HCT116 (cell line): ENCODE data around the gene MATN3. TPM values are rescaled to one million over a fixed set of nuclear protein-coding genes. Genes with fewer than 3 reads are reported as not detected.

Experiments
- ATAC-seq: fragments of 200-7000 bp; cut with Tn5 transposase; 2 replicates; pipeline ENCODE4 v1.9.1; 2020; ENCODE audit warnings: mild to moderate bottlenecking, moderate library complexity
- BruUV-seq: library from RNA; stranded (reverse); fragments of 400-500 nt; replicated peaks from 2 replicates; lab custom pipeline; 2021; lab: Mats Ljungman, UMichigan
- CTCF ChIA-PET: fragments of 300-600 bp; sonication (Branson Sonifier 250); formaldehyde crosslinking; loops from one replicate; lab custom pipeline; 2021; ENCODE audit warnings: antibody characterized with exemption; lab: Charles Lee
- POLR2A ChIA-PET: fragments of 300-600, 350-600 bp; sonication (Branson Sonifier 250); formaldehyde crosslinking; loops from one replicate; lab custom pipeline; 2021; ENCODE audit warnings: antibody characterized with exemption; lab: Charles Lee
- RAD21 ChIA-PET, 2 experiments: fragments of 300-600 bp; sonication (Branson Sonifier 250); formaldehyde crosslinking; loops; one replicate each; lab custom pipeline; 2023; ENCODE audit warnings: low total read pairs in 2 of 2; ENCODE audit not compliant: uncharacterized antibody in 2 of 2, unreplicated experiment in 2 of 2, low non-redundant PET in 1 of 2; lab: Charles Lee
- DNase-seq: peaks from one replicate; pipeline ENCODE4 v3.0.0-alpha.2; 2010; ENCODE audit warnings: low read depth, low spot score
- H2AFZ ChIP-seq: fragments of 200-600 bp; shearing (Covaris generic), sonication (generic); 2 replicates; pipeline ENCODE4 v1.6.1; 2017; ENCODE audit warnings: low read depth, mixed run types, mixed read lengths, antibody characterized with exemption, low read length; ENCODE audit not compliant: poor library complexity, severe bottlenecking
- H3K27ac ChIP-seq: 2 replicates; pipeline ENCODE4 v1.5.1; 2012; ENCODE audit warnings: low read depth, low read length
- H3K27me3 ChIP-seq: fragments of 200-600 bp; sonication (generic); 2 replicates; pipeline ENCODE4 v1.6.1; 2016; ENCODE audit warnings: mixed run types, low read length, mixed read lengths; ENCODE audit not compliant: insufficient read depth
- H3K36me3 ChIP-seq, 2 experiments: fragments of 200-500 bp in 1 of 2; fragments of 200-600 bp in 1 of 2; sonication (Bioruptor generic) in 1 of 2; sonication (generic) in 1 of 2; 2 replicates each; pipeline versions ENCODE4 v1.5.1 to v1.6.1; 2014 to 2016; ENCODE audit warnings: low read length in 2 of 2, inconsistent platforms in 1 of 2, mixed read lengths in 1 of 2, mixed run types in 1 of 2; ENCODE audit not compliant: insufficient read depth in 2 of 2, control insufficient read depth in 1 of 2
- H3K4me1 ChIP-seq, 2 experiments: fragments of 200-600 bp in 1 of 2; sonication (generic) in 1 of 2; 2 replicates each; pipeline versions ENCODE4 v1.5.1 to v1.6.1; 2012 to 2017; ENCODE audit warnings: low read length in 2 of 2, inconsistent platforms in 1 of 2, mild to moderate bottlenecking in 1 of 2, mixed read lengths in 1 of 2, mixed run types in 1 of 2, moderate library complexity in 1 of 2; ENCODE audit not compliant: insufficient read depth in 2 of 2, control insufficient read depth in 1 of 2
- H3K4me2 ChIP-seq: fragments of 200-600 bp; sonication (generic); 2 replicates; pipeline ENCODE4 v1.6.1; 2017; ENCODE audit warnings: mixed run types, low read length, mixed read lengths
- H3K4me3 ChIP-seq, 2 experiments: fragments of 200-600 bp in 1 of 2; sonication (generic) in 1 of 2; replicated peaks in 1 of 2; 2 replicates each; pipeline ENCODE4 v1.5.1; 2011 to 2016; ENCODE audit warnings: low read length in 2 of 2, control low read depth in 1 of 2, low read depth in 1 of 2, mild to moderate bottlenecking in 1 of 2, mixed read lengths in 1 of 2, mixed run types in 1 of 2
- H3K79me2 ChIP-seq: fragments of 200-600 bp; sonication (generic); 2 replicates; pipeline ENCODE4 v1.6.1; 2017; ENCODE audit warnings: mild to moderate bottlenecking, mixed run types, low read length, moderate library complexity, mixed read lengths; ENCODE audit not compliant: insufficient read depth
- H3K9ac ChIP-seq: fragments of 200-600 bp; sonication (generic); 2 replicates; pipeline ENCODE4 v1.6.1; 2016; ENCODE audit warnings: low read length, mixed read lengths
- H3K9me2 ChIP-seq: fragments of 200-600 bp; sonication (generic), shearing (Covaris generic); 2 replicates; pipeline ENCODE4 v1.6.1; 2017; ENCODE audit warnings: mixed run types, mild to moderate bottlenecking, moderate library complexity; ENCODE audit not compliant: insufficient read depth
- H3K9me3 ChIP-seq, 2 experiments: fragments of 200-500 bp in 1 of 2; fragments of 200-600 bp in 1 of 2; sonication (Bioruptor generic) in 1 of 2; sonication (generic) in 1 of 2; 2 replicates each; pipeline ENCODE4 v1.6.1; 2014 to 2017; ENCODE audit warnings: low read length in 2 of 2, mixed read lengths in 2 of 2, inconsistent platforms in 1 of 2, low read depth in 1 of 2, mild to moderate bottlenecking in 1 of 2, mixed run types in 1 of 2, moderate library complexity in 1 of 2; ENCODE audit not compliant: control insufficient read depth in 1 of 2, insufficient read depth in 1 of 2
- H4K20me1 ChIP-seq: fragments of 200-600 bp; sonication (generic), shearing (Covaris generic); 2 replicates; pipeline ENCODE4 v1.6.1; 2017; ENCODE audit warnings: mixed run types, mild to moderate bottlenecking, moderate library complexity; ENCODE audit not compliant: insufficient read depth
- CEBPB ChIP-seq: IDR thresholded peaks from 2 replicates; pipeline ENCODE4 v1.6.1; 2012; ENCODE audit warnings: low read depth
- CTCF ChIP-seq, 3 experiments: fragments of 200-600 bp in 1 of 3; sonication (generic) in 1 of 3; IDR thresholded peaks in 2 of 3; conservative IDR thresholded peaks in 1 of 3; 2 replicates each; pipeline ENCODE4 v1.5.1; 2012 to 2017; ENCODE audit warnings: low read depth in 2 of 3, low read length in 2 of 3, antibody characterized with exemption in 1 of 3, borderline replicate concordance in 1 of 3, control low read depth in 1 of 3, mild to moderate bottlenecking in 1 of 3, mixed read lengths in 1 of 3, mixed run types in 1 of 3, moderate library complexity in 1 of 3; ENCODE audit not compliant: insufficient read depth in 1 of 3
- EGR1 ChIP-seq: IDR thresholded peaks from 2 replicates; pipeline ENCODE4 v1.6.1; 2012; ENCODE audit warnings: low read depth
- EZH2phosphoT487 ChIP-seq: fragments of 200-600 bp; IDR thresholded peaks from 2 replicates; pipeline ENCODE4 v1.6.1; 2018; ENCODE audit warnings: antibody characterized with exemption, borderline replicate concordance
- POLR2A ChIP-seq: IDR thresholded peaks from 2 replicates; pipeline ENCODE4 v1.7.0; 2011; ENCODE audit warnings: borderline replicate concordance; ENCODE audit not compliant: insufficient read depth, insufficient read length; ENCODE audit errors: extremely low read depth
- SIN3A ChIP-seq: IDR thresholded peaks from 2 replicates; pipeline ENCODE4 v1.6.1; 2012; ENCODE audit warnings: low read depth
- SP1 ChIP-seq: IDR thresholded peaks from 2 replicates; pipeline ENCODE4 v1.6.1; 2012; ENCODE audit warnings: low read depth
- ZBTB33 ChIP-seq: IDR thresholded peaks from 2 replicates; pipeline ENCODE4 v1.6.1; 2011; ENCODE audit warnings: mild to moderate bottlenecking, low read length, moderate library complexity; ENCODE audit not compliant: insufficient replicate concordance; ENCODE audit errors: extremely low read depth
- intact Hi-C: fragments of 100-400 bp; cut with micrococcal nuclease; formaldehyde crosslinking; loops from 2 replicates; pipeline ENCODE4 v1.10.0; 2022
- total RNA-seq: library from RNA; stranded (reverse); gene quantifications from one replicate; pipeline ENCODE4 v1.2.1, GENCODE V29; 2021; ENCODE audit not compliant: unreplicated experiment

The MATN3 gene
- total RNA-seq, 1 experiment from 2014 or later, result not detected

GRCh38 chr2:19947184-19947940, 65.1 kb downstream of the MATN3 start:
- ChIA-PET CTCF (interaction anchor here (0.6 to 1.0 kb wide), 2 partner anchors 8 to 1263 kb away, joined by 3 to 6 read pairs; no protein-coding TSS in a partner anchor), POLR2A (no interaction called here), RAD21 (no interaction called here)
- no peak for TF ChIP-seq EZH2phosphoT487
- TF ChIP-seq POLR2A, result no peak
- TF ChIP-seq SIN3A, result no peak
- TF ChIP-seq CTCF (IDR thresholded peaks at IDR 0.05 in 2 of 3, conservative IDR thresholded peaks at IDR 0.05 in 1 of 3; ENCODE audit: borderline replicate concordance in 1 of 3, insufficient read depth in 1 of 3, low read depth in 2 of 3, low read length in 2 of 3), result no peak
- no peak for TF ChIP-seq EGR1
- intact Hi-C loops, result no loop called here
- Histone ChIP-seq H3K27ac (no peak overlapping the region), H3K4me1 (no peaks in the 10 kb centered on the region), H3K27me3 (no peaks in the 10 kb centered on the region), H4K20me1 (no peaks in the 10 kb centered on the region), H3K4me2 (no peak overlapping the region), H3K79me2 (no peaks in the 10 kb centered on the region), H2AFZ (no peak overlapping the region), H3K9ac (no peak overlapping the region), H3K9me2 (no peaks in the 10 kb centered on the region), H3K9me3 (no peaks in the 10 kb centered on the region), H3K4me3 (no peak overlapping the region), H3K36me3 (no peaks in the 10 kb centered on the region; a peak in 1 of 4 replicates)
- DNase-seq, result no peak
- no TSS peak for BruUV-seq
- ATAC-seq, result no peak

- Histone ChIP-seq H2AFZ (no peak overlapping the region), H3K9me2 (no peaks in the 10 kb centered on the region), H3K9ac (no peak overlapping the region), H3K79me2 (no peaks in the 10 kb centered on the region), H3K4me3 (no peak overlapping the region), H3K27ac (no peak overlapping the region), H3K27me3 (no peaks in the 10 kb centered on the region), H3K9me3 (no peaks in the 10 kb centered on the region), H3K4me2 (no peak overlapping the region), H3K36me3 (no peaks in the 10 kb centered on the region; a peak in 1 of 4 replicates), H4K20me1 (no peaks in the 10 kb centered on the region), H3K4me1 (no peaks in the 10 kb centered on the region)
- ATAC-seq, result no peak
- CTCF ChIA-PET, result interaction anchor here (3.7 kb wide), 1 partner anchor 11 kb away, joined by 17 read pairs; no protein-coding TSS in a partner anchor
- RAD21 ChIA-PET, result no interaction called here
- BruUV-seq, result no TSS peak
- intact Hi-C loops, result no loop called here
- TF ChIP-seq SP1 (no peak), CEBPB (no peak), ZBTB33 (no peak)
- POLR2A ChIA-PET, result no interaction called here
- no peak for DNase-seq
Observed at GRCh38 chr2:19944205-19944845, 68.1 kb downstream of the MATN3 start.
